ENCODE data around the gene CGNL1. TPM values are rescaled to one million over a fixed set of nuclear protein-coding genes. Genes with fewer than 3 reads are reported as not detected.

Gene CGNL1
- polyA plus RNA-seq, 2 of the 4 experiments (the other 2 are of a cell fraction): 1.4 to 1.8 TPM

- no peak for ATAC-seq
- 70% methylated on average over 9 of the region's 9 CpGs for WGBS (ENCODE audit: missing lambda C conversion rate)
- Histone ChIP-seq H3K4me2 (no peak overlapping the region), H3K4me1 (peaks cover 9% of the 10 kb centered on the region; the same call in 1 of the 3 replicates), H3K27ac (no peak overlapping the region), H3K9me3 (no peaks in the 10 kb centered on the region), H3K4me3 (no peak overlapping the region)
- POLR2A ChIA-PET: no interaction called here
- no peak for DNase-seq (ENCODE audit: low read depth in 1 of 2, low spot score in 1 of 2)
- TF ChIP-seq MAX (IDR thresholded peaks at IDR 0.05) (no peak), JUN (IDR thresholded peaks at IDR 0.05) (no peak), CHD4 (IDR thresholded peaks at IDR 0.05; ENCODE audit: borderline replicate concordance) (no peak), HDAC2 (IDR thresholded peaks at IDR 0.05) (no peak), RCOR1 (IDR thresholded peaks at IDR 0.05; ENCODE audit: low read depth, low read length) (no peak), USF2 (IDR thresholded peaks at IDR 0.05) (no peak), POLR2AphosphoS2 (conservative IDR thresholded peaks at IDR 0.05; ENCODE audit: low read length) (no peak), RARB (CRISPR knock-in tag; IDR thresholded peaks at IDR 0.05) (no peak), HOXA7 (CRISPR knock-in tag; IDR thresholded peaks at IDR 0.05) (no peak), JUNB (IDR thresholded peaks at IDR 0.05) (no peak), EHMT2 (IDR thresholded peaks at IDR 0.05; ENCODE audit: low read depth) (no peak), PHF8 (IDR thresholded peaks at IDR 0.05; ENCODE audit: borderline replicate concordance, low read depth) (no peak), ESRRA (IDR thresholded peaks at IDR 0.05; ENCODE audit: borderline replicate concordance, low read length) (no peak), NPAS2 (CRISPR knock-in tag; IDR thresholded peaks at IDR 0.05; ENCODE audit: borderline replicate concordance) (no peak)
- FAIRE-seq: no peak
- CTCF ChIA-PET: interaction anchor here (0.8 to 1.1 kb wide), 3 partner anchors 14 to 35 kb away, joined by 3 to 4 read pairs (median 3); no protein-coding TSS in a partner anchor
Observed at GRCh38 chr15:57595011-57595866, 218.9 kb downstream of the CGNL1 start.

GRCh38 chr15:57596301-57596855, 220.1 kb downstream of the CGNL1 start:
- WGBS (ENCODE audit: missing lambda C conversion rate): 56% methylated on average over 8 of the region's 8 CpGs
- CTCF ChIA-PET: interaction anchor here (1.0 to 1.7 kb wide), 4 partner anchors 9 to 37 kb away, joined by 3 to 10 read pairs (median 4); no protein-coding TSS in a partner anchor
- TF ChIP-seq HOXB5 (CRISPR knock-in tag; IDR thresholded peaks at IDR 0.05) (no peak), ZC3H11A (IDR thresholded peaks at IDR 0.05) (no peak), BHLHE40 (IDR thresholded peaks at IDR 0.05; ENCODE audit: low read depth, low read length) (no peak), MAFK (IDR thresholded peaks at IDR 0.05; ENCODE audit: partially characterized antibody) (no peak), SMC3 (IDR thresholded peaks at IDR 0.05) (no peak), MYC (IDR thresholded peaks at IDR 0.05; ENCODE audit: borderline replicate concordance, low read length) (no peak), NFE2L2 (conservative IDR thresholded peaks at IDR 0.05; ENCODE audit: low read length) (no peak), PBX3 (IDR thresholded peaks at IDR 0.05) (no peak), POLR2A (IDR thresholded peaks at IDR 0.05; ENCODE audit: low read length) (no peak), KDM1A (IDR thresholded peaks at IDR 0.05; ENCODE audit: low read depth) (no peak), ESRRA (IDR thresholded peaks at IDR 0.05; ENCODE audit: borderline replicate concordance, low read length) (no peak), MAZ (IDR thresholded peaks at IDR 0.05; ENCODE audit: borderline replicate concordance, low read depth, low read length) (no peak), SREBF2 (IDR thresholded peaks at IDR 0.05) (no peak), HDAC2 (IDR thresholded peaks at IDR 0.05) (no peak)

More at GRCh38 chr15:57596301-57596855, 220.1 kb downstream of the CGNL1 start:
- no peak for FAIRE-seq
- Histone ChIP-seq H3K9me3 (no peaks in the 10 kb centered on the region), H3K27ac (no peak overlapping the region), H3K4me3 (no peak overlapping the region), H3K4me2 (no peak overlapping the region), H3K4me1 (peaks cover 6% of the 10 kb centered on the region; the same call in 1 of the 3 replicates)
- POLR2A ChIA-PET: no interaction called here
- no peak for DNase-seq (ENCODE audit: low read depth in 1 of 2, low spot score in 1 of 2)
- ATAC-seq: no peak
